Astrocyte (in vitro differentiated cells and primary cell): ENCODE results near the gene MBD3L2B.

Experiments
- EZH2 ChIP-seq: IDR thresholded peaks from 2 replicates; pipeline ENCODE4 v1.6.1; 2012; ENCODE audit warnings: mild to moderate bottlenecking, low read length, inconsistent platforms; ENCODE audit not compliant: insufficient read depth
- TF ChIP-seq, protein P1 (sequence below): IDR thresholded peaks from 2 replicates; pipeline ENCODE4 v1.5.1; 2011; ENCODE audit warnings: low read depth, mild to moderate bottlenecking, inconsistent platforms, low read length, moderate library complexity; ENCODE audit not compliant: insufficient read depth

DNA sequence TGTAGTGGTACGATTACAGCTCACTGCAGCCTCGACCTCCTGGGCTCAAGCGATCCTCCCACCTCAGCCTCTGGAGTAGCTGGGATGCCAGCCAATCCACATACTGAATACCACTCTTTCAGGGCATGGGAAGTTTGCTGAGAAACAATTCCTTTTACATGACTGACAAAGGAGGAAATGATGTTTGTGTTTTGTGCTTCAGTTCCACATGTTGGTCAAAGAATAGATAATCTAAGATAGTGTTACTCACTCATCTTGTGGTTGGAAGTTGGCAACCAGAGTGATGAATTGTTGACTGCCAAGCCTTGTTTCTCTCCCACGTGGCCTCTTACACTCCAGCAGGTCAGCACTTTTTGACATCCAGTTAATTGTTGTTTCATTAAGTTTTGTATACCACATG, 7.6 kb downstream of the MBD3L2B start:
- TF ChIP-seq EZH2 = no peak
- TF ChIP-seq, protein P1, sequence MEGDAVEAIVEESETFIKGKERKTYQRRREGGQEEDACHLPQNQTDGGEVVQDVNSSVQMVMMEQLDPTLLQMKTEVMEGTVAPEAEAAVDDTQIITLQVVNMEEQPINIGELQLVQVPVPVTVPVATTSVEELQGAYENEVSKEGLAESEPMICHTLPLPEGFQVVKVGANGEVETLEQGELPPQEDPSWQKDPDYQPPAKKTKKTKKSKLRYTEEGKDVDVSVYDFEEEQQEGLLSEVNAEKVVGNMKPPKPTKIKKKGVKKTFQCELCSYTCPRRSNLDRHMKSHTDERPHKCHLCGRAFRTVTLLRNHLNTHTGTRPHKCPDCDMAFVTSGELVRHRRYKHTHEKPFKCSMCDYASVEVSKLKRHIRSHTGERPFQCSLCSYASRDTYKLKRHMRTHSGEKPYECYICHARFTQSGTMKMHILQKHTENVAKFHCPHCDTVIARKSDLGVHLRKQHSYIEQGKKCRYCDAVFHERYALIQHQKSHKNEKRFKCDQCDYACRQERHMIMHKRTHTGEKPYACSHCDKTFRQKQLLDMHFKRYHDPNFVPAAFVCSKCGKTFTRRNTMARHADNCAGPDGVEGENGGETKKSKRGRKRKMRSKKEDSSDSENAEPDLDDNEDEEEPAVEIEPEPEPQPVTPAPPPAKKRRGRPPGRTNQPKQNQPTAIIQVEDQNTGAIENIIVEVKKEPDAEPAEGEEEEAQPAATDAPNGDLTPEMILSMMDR = no peak
